HEK293 (cell line): ENCODE results near the gene MAD2L2.

ENCODE experiments used
- ZNF501 ChIP-seq: fragments of 450-650 bp; formaldehyde crosslinking; IDR thresholded peaks from 2 replicates; pipeline ENCODE4 v1.5.1; 2016; ENCODE audit warnings: missing biosample characterization, missing genetic modification characterization
- ZNF837 ChIP-seq: fragments of 450-650 bp; formaldehyde crosslinking; IDR thresholded peaks from 2 replicates; pipeline ENCODE4 v1.5.1; 2016; ENCODE audit warnings: missing biosample characterization, missing genetic modification characterization
- TF ChIP-seq, protein P1 (sequence below): fragments of 450-650 bp; formaldehyde crosslinking; IDR thresholded peaks from 2 replicates; pipeline ENCODE4 v1.5.1; 2016; ENCODE audit warnings: missing biosample characterization, missing genetic modification characterization
- TF ChIP-seq, protein P2 (sequence below): fragments of 450-650 bp; formaldehyde crosslinking; IDR thresholded peaks from 2 replicates; pipeline ENCODE4 v1.5.1; 2016; ENCODE audit warnings: missing biosample characterization, missing genetic modification characterization

DNA sequence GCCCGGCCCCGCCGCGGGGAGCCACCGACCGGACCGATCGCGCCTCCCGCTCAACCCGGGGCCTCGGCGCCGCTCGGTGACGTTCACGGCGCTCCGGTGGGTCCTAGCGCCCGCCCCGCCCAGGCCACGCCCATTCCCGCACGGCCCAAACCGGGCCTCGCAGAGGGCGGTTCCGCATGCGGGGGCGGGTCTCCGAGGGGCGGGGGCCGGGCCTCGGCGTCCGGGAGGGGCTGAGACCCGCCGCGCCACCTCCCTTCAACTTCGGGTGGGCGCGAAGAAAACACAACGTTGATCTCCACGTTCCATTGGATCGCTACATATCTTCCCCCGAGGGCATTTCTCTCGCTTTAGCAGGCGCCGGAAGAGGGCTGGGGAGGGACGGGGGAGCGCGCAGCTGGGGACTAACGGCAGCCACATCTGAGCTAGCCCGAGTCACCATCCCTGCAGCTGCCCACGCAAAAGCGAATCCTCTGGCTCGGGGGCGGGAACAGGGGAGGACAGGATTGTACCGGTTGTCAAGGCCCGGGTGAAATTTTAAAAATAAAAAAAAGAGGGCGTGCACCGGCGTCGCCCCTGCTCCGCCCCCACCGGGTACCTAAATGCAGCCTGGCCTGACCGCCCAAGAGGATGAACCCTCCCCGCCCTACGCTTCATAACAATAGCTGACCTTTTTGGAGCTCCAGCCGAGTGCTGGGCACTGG, at the start of gene MAD2L2:
- TF ChIP-seq ZNF501 (tag by site-specific recombination), result no peak
- TF ChIP-seq, protein P1, sequence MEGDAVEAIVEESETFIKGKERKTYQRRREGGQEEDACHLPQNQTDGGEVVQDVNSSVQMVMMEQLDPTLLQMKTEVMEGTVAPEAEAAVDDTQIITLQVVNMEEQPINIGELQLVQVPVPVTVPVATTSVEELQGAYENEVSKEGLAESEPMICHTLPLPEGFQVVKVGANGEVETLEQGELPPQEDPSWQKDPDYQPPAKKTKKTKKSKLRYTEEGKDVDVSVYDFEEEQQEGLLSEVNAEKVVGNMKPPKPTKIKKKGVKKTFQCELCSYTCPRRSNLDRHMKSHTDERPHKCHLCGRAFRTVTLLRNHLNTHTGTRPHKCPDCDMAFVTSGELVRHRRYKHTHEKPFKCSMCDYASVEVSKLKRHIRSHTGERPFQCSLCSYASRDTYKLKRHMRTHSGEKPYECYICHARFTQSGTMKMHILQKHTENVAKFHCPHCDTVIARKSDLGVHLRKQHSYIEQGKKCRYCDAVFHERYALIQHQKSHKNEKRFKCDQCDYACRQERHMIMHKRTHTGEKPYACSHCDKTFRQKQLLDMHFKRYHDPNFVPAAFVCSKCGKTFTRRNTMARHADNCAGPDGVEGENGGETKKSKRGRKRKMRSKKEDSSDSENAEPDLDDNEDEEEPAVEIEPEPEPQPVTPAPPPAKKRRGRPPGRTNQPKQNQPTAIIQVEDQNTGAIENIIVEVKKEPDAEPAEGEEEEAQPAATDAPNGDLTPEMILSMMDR (tag by site-specific recombination), result no peak
- TF ChIP-seq ZNF837 (tag by site-specific recombination), result no peak
- TF ChIP-seq, protein P2, sequence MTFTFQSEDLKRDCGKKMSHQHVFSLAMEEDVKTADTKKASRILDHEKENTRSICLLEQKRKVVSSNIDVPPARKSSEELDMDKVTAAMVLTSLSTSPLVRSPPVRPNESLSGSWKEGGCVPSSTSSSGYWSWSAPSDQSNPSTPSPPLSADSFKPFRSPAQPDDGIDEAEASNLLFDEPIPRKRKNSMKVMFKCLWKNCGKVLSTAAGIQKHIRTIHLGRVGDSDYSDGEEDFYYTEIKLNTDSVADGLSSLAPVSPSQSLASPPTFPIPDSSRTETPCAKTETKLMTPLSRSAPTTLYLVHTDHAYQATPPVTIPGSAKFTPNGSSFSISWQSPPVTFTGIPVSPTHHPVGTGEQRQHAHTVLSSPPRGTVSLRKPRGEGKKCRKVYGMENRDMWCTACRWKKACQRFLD (tag by site-specific recombination), result no peak
